Natural killer cell (primary cell): ENCODE results near the gene USP17L12. TPM values are rescaled to one million over a fixed set of nuclear protein-coding genes. Genes with fewer than 3 reads are reported as not detected.
"Not testable (repeated sequence)": the region's sequence is repeated elsewhere in the genome, so short reads cannot be mapped to it uniquely, and the experiment has no call there.

Experiments
- ATAC-seq, 3 donors: fragments of 150-1000 bp in 2 of 3; fragments of 200-7000 bp in 1 of 3; cut with Tn5 transposase; 1 replicate in 1 of 3; 2 replicates in 2 of 3; pipeline ENCODE4 v1.10.0; 2021; ENCODE audit warnings: mild to moderate bottlenecking in 2 of 3, moderate library complexity in 2 of 3
- DNase-seq, 2 donors: peaks; one replicate each; pipeline versions ENCODE4 v3.0.0 to v3.0.0-alpha.2; 2013 to 2021; ENCODE audit warnings: mixed read lengths in 1 of 2
- H3K27ac ChIP-seq: one replicate; pipeline ENCODE4 v1.5.1; 2013; ENCODE audit warnings: mild to moderate bottlenecking, low read length
- H3K27me3 ChIP-seq: one replicate; pipeline ENCODE4 v1.6.1; 2013; ENCODE audit warnings: low read length; ENCODE audit not compliant: control insufficient read depth, insufficient read depth
- H3K36me3 ChIP-seq: one replicate; pipeline ENCODE4 v1.6.1; 2013; ENCODE audit warnings: low read length; ENCODE audit not compliant: control insufficient read depth, insufficient read depth
- H3K4me1 ChIP-seq: one replicate; pipeline ENCODE4 v1.6.1; 2013; ENCODE audit warnings: low read length; ENCODE audit not compliant: control insufficient read depth, insufficient read depth
- H3K4me3 ChIP-seq: one replicate; pipeline ENCODE4 v1.5.1; 2013; ENCODE audit warnings: low read length
- H3K9me3 ChIP-seq: one replicate; pipeline ENCODE4 v1.6.1; 2013; ENCODE audit warnings: low read length; ENCODE audit not compliant: control insufficient read depth, insufficient read depth
- H3K27ac Mint-ChIP-seq, 2 donors: one replicate each; pipeline ENCODE4 v1.8.0; 2022; ENCODE audit warnings: mild to moderate bottlenecking in 2 of 2, mixed read lengths in 2 of 2, moderate library complexity in 1 of 2
- H3K27me3 Mint-ChIP-seq, 2 donors: one replicate each; pipeline ENCODE4 v1.8.0; 2022; ENCODE audit warnings: low read depth in 2 of 2, mixed read lengths in 2 of 2
- H3K36me3 Mint-ChIP-seq: one replicate; pipeline ENCODE4 v1.8.0; 2022; ENCODE audit warnings: mixed read lengths
- H3K4me1 Mint-ChIP-seq, 2 donors: one replicate each; pipeline ENCODE4 v1.8.0; 2022; ENCODE audit warnings: mixed read lengths in 2 of 2
- H3K4me3 Mint-ChIP-seq: one replicate; pipeline ENCODE4 v1.8.0; 2022; ENCODE audit warnings: mild to moderate bottlenecking, moderate library complexity, mixed read lengths
- H3K9me3 Mint-ChIP-seq, 2 donors: one replicate each; pipeline ENCODE4 v1.8.0; 2022; ENCODE audit warnings: mixed read lengths in 2 of 2
- WGBS: methylation state at CpG from one replicate; pipeline ENCODE4 v1.1.7; 2013; ENCODE audit warnings: missing lambda C conversion rate; ENCODE audit not compliant: insufficient coverage; 5-methylcytosine and 5-hydroxymethylcytosine counted together
- intact Hi-C: fragments of 100-400 bp; cut with micrococcal nuclease; formaldehyde crosslinking; loops from one replicate; pipeline ENCODE4 v1.14.2; 2022
- total RNA-seq, 4 donors: library from RNA; stranded (reverse); fragments of 120-200 nt in 1 of 4; gene quantifications; one replicate each; pipeline versions ENCODE4 v1.2.3 to v1.2.4, GENCODE V29; 2013 to 2022

The USP17L12 gene
- not detected for total RNA-seq
- not detected for total RNA-seq (2013)

- H3K9me3 Mint-ChIP-seq, H3K36me3 ChIP-seq, H3K27ac Mint-ChIP-seq, H3K27ac ChIP-seq, intact Hi-C loops, ATAC-seq, H3K36me3 Mint-ChIP-seq, H3K4me3 ChIP-seq, H3K27me3 Mint-ChIP-seq, H3K4me1 Mint-ChIP-seq, DNase-seq, H3K9me3 ChIP-seq, H3K4me3 Mint-ChIP-seq, H3K27me3 ChIP-seq, H3K4me1 ChIP-seq: not testable (repeated sequence)
- no CpG with 5 or more reads among the region's 13 CpGs for WGBS
Observed at GRCh38 chr4:9219852-9220251, at the start of gene USP17L12. TSS of gene USP17L12 (plus strand) at chr4:9220152. CDS start at chr4:9220152, 0 bp downstream.

GRCh38 chr4:9210357-9210756 is 9.6 kb upstream of the USP17L12 start, which contains the start of gene USP17L10:
TSS of gene USP17L10 (plus strand) at chr4:9210657. CDS start at chr4:9210657, 0 bp downstream.
- ATAC-seq, H3K27ac ChIP-seq, H3K27ac Mint-ChIP-seq, intact Hi-C loops, H3K4me1 ChIP-seq, DNase-seq, H3K9me3 ChIP-seq, H3K36me3 ChIP-seq, H3K4me3 Mint-ChIP-seq, H3K4me1 Mint-ChIP-seq, H3K9me3 Mint-ChIP-seq, H3K27me3 Mint-ChIP-seq, H3K36me3 Mint-ChIP-seq, H3K4me3 ChIP-seq, H3K27me3 ChIP-seq: not testable (repeated sequence)
- 93% methylated on average over 8 of the region's 13 CpGs for WGBS

- H3K4me3 ChIP-seq, H3K4me1 ChIP-seq, H3K27ac Mint-ChIP-seq, H3K36me3 ChIP-seq, H3K36me3 Mint-ChIP-seq, intact Hi-C loops, H3K9me3 ChIP-seq, H3K27ac ChIP-seq, H3K4me3 Mint-ChIP-seq, H3K27me3 ChIP-seq, H3K4me1 Mint-ChIP-seq, ATAC-seq, H3K9me3 Mint-ChIP-seq, H3K27me3 Mint-ChIP-seq: not testable (repeated sequence)
- WGBS: 85% methylated on average over 10 of the region's 14 CpGs
- DNase-seq: peak in 1 of 2 donors; percentile 14
Observed at GRCh38 chr4:9214701-9215100, 5.3 kb upstream of the USP17L12 start.

- H3K27me3 ChIP-seq, DNase-seq, ATAC-seq, H3K4me3 Mint-ChIP-seq, H3K27me3 Mint-ChIP-seq, H3K4me1 Mint-ChIP-seq, H3K36me3 ChIP-seq, H3K27ac Mint-ChIP-seq, H3K9me3 ChIP-seq, intact Hi-C loops, H3K27ac ChIP-seq, H3K36me3 Mint-ChIP-seq, H3K9me3 Mint-ChIP-seq, H3K4me1 ChIP-seq, H3K4me3 ChIP-seq: not testable (repeated sequence)
- 88% methylated on average over 1 of the region's 14 CpGs for WGBS
Observed at GRCh38 chr4:9215105-9215504, 4.8 kb upstream of the USP17L12 start, which contains the start of gene USP17L11. TSS of gene USP17L11 (plus strand) at chr4:9215405. CDS start at chr4:9215405, 0 bp downstream.

GRCh38 chr4:9224596-9224995 is 4.6 kb downstream of the USP17L12 start, which contains the start of gene USP17L13:
TSS of gene USP17L13 (plus strand) at chr4:9224896. CDS start at chr4:9224896, 0 bp downstream.
- WGBS: no CpG with 5 or more reads among the region's 14 CpGs

GRCh38 chr4:9230249-9230648 is 10.3 kb downstream of the USP17L12 start:
- DNase-seq, H3K36me3 Mint-ChIP-seq, ATAC-seq, intact Hi-C loops, H3K4me1 Mint-ChIP-seq, H3K36me3 ChIP-seq, H3K27me3 ChIP-seq, H3K27ac ChIP-seq, H3K4me3 ChIP-seq, H3K27ac Mint-ChIP-seq, H3K4me3 Mint-ChIP-seq, H3K27me3 Mint-ChIP-seq, H3K9me3 Mint-ChIP-seq, H3K9me3 ChIP-seq, H3K4me1 ChIP-seq: not testable (repeated sequence)
- 98% methylated on average over 4 of the region's 8 CpGs for WGBS

More at GRCh38 chr4:9224596-9224995, 4.6 kb downstream of the USP17L12 start, which contains the start of gene USP17L13:
- H3K27me3 Mint-ChIP-seq, H3K9me3 Mint-ChIP-seq, H3K4me3 ChIP-seq, intact Hi-C loops, H3K4me1 Mint-ChIP-seq, H3K27ac Mint-ChIP-seq, DNase-seq, H3K36me3 Mint-ChIP-seq, H3K36me3 ChIP-seq, H3K4me1 ChIP-seq, ATAC-seq, H3K27me3 ChIP-seq, H3K27ac ChIP-seq, H3K9me3 ChIP-seq, H3K4me3 Mint-ChIP-seq: not testable (repeated sequence)

- H3K27ac Mint-ChIP-seq, ATAC-seq, H3K27ac ChIP-seq, H3K27me3 Mint-ChIP-seq, intact Hi-C loops, DNase-seq, H3K9me3 Mint-ChIP-seq, H3K4me1 ChIP-seq, H3K4me3 Mint-ChIP-seq, H3K36me3 Mint-ChIP-seq, H3K27me3 ChIP-seq, H3K4me3 ChIP-seq, H3K36me3 ChIP-seq, H3K9me3 ChIP-seq, H3K4me1 Mint-ChIP-seq: not testable (repeated sequence)
- WGBS: no CpG with 5 or more reads among the region's 15 CpGs
Observed at GRCh38 chr4:9234085-9234484, 14.1 kb downstream of the USP17L12 start, which contains the start of gene USP17L15. TSS of gene USP17L15 (plus strand) at chr4:9234385. CDS start at chr4:9234385, 0 bp downstream.

GRCh38 chr4:9238461-9238860 is 18.5 kb downstream of the USP17L12 start:
- peak; percentile 0 to 11 for DNase-seq
- WGBS: 82% methylated on average over 10 of the region's 12 CpGs
- H3K4me1 Mint-ChIP-seq, H3K27me3 ChIP-seq, H3K36me3 ChIP-seq, H3K4me1 ChIP-seq, ATAC-seq, H3K36me3 Mint-ChIP-seq, H3K27ac Mint-ChIP-seq, H3K9me3 Mint-ChIP-seq, H3K4me3 Mint-ChIP-seq, H3K4me3 ChIP-seq, H3K9me3 ChIP-seq, H3K27ac ChIP-seq, H3K27me3 Mint-ChIP-seq, intact Hi-C loops: not testable (repeated sequence)
